Sigmoid colon (tissue), 7 donors: Measurements from ENCODE around the gene EIF3D. TPM values are rescaled to one million over a fixed set of nuclear protein-coding genes. Genes with fewer than 3 reads are reported as not detected.

Experiments used
- DNase-seq: peaks from one replicate; pipeline ENCODE4 v3.0.0-alpha.2; 2019
- H3K27ac ChIP-seq, 4 donors: fragments of 200-600 bp; sonication (generic); one replicate each; pipeline ENCODE4 v1.5.1; 2016 to 2019; ENCODE audit warnings: mild to moderate bottlenecking in 1 of 4
- H3K27me3 ChIP-seq, 3 donors: fragments of 200-600 bp; sonication (generic); one replicate each; pipeline ENCODE4 v1.5.1; 2019; ENCODE audit warnings: mild to moderate bottlenecking in 1 of 3
- H3K36me3 ChIP-seq, 4 donors: fragments of 200-600 bp; sonication (generic); one replicate each; pipeline ENCODE4 v1.5.1; 2016 to 2019
- H3K4me1 ChIP-seq, 4 donors: fragments of 200-600 bp; sonication (generic); one replicate each; pipeline ENCODE4 v1.5.1; 2017 to 2019
- H3K4me3 ChIP-seq, 4 donors: fragments of 200-600 bp; sonication (generic); one replicate each; pipeline ENCODE4 v1.5.1; 2017 to 2019; ENCODE audit warnings: mild to moderate bottlenecking in 2 of 4, moderate library complexity in 1 of 4
- H3K9me3 ChIP-seq, 4 donors: fragments of 200-600 bp in 3 of 4; sonication (generic) in 3 of 4; one replicate each; pipeline versions ENCODE4 v1.5.1 to v1.6.1; 2013 to 2019
- CTCF ChIP-seq, 4 experiments: fragments of 450-650 bp in 3 of 4; fragments of 200-600 bp in 1 of 4; IDR thresholded peaks; one replicate each; pipeline ENCODE4 v1.5.1; 2016 to 2019; ENCODE audit warnings: antibody characterized with exemption in 4 of 4, mild to moderate bottlenecking in 3 of 4, moderate library complexity in 2 of 4
- EP300 ChIP-seq, 4 donors: sonication (generic); formaldehyde crosslinking; IDR thresholded peaks; one replicate each; pipeline ENCODE4 v1.6.1; 2017; ENCODE audit warnings: antibody characterized with exemption in 4 of 4
- POLR2A ChIP-seq, 2 donors: fragments of 450-650 bp; IDR thresholded peaks; one replicate each; pipeline ENCODE4 v1.6.1; 2016; ENCODE audit warnings: antibody characterized with exemption in 2 of 2, mild to moderate bottlenecking in 2 of 2, moderate library complexity in 2 of 2
- POLR2AphosphoS5 ChIP-seq, 4 donors: sonication (generic); formaldehyde crosslinking; IDR thresholded peaks; one replicate each; pipeline ENCODE4 v1.6.1; 2017; ENCODE audit warnings: antibody characterized with exemption in 4 of 4
- WGBS, 2 donors: extraction: QIAGEN DNeasy Blood & Tissue Kit; methylation state at CpG; one replicate each; pipeline ENCODE4 v1.1.7; 2013; 5-methylcytosine and 5-hydroxymethylcytosine counted together
- intact Hi-C: fragments of 100-400 bp; cut with DNase I; formaldehyde crosslinking; loops from one replicate; pipeline ENCODE4 v1.15.1; 2023
- polyA plus RNA-seq, 3 donors: library from polyadenylated mRNA; stranded (reverse); fragments of 200-250 nt; gene quantifications; one replicate each; pipeline ENCODE4 v1.2.3, GENCODE V29; 2013
- total RNA-seq, 4 donors: library from RNA; depleted of rRNA; stranded (reverse); fragments of >200 nt; gene quantifications; one replicate each; pipeline ENCODE4 v1.1.0, GENCODE V29; 2016
- donor health status: healthy with polysubstance abuse.
- donor health status: Bipolar disorder and iron deficiency.
- donor health status: healthy.

EIF3D gene
- total and polyA plus RNA-seq, 7 donors: 130 to 376 (median 260) TPM

GRCh38 chr22:36467042-36467810 lies 61.7 kb downstream of the EIF3D start:
- peak; percentile 89 for DNase-seq
- TF ChIP-seq POLR2AphosphoS5 (IDR thresholded peaks at IDR 0.05) (peak in 3 of 4 donors; percentile 15 to 45 (median 33)), CTCF (IDR thresholded peaks at IDR 0.05) (no peak)
- Histone ChIP-seq H3K4me3 (no peak overlapping the region), H3K36me3 (no peaks in the 10 kb centered on the region), H3K4me1 (peaks cover 0 to 71% (median 67%) of the 10 kb centered on the region in 4 donors), H3K9me3 (no peaks in the 10 kb centered on the region), H3K27ac (peak overlapping the region; percentile 87 to 98 (median 94)), H3K27me3 (no peaks in the 10 kb centered on the region)
- WGBS, 2 donors: 61 to 63% methylated on average over 14 of the region's 14 CpGs
- intact Hi-C loops: loop anchor here (5.0 kb wide), 1 partner anchor 140 kb away; no protein-coding TSS in a partner anchor

GRCh38 chr22:36466258-36466657 lies 62.7 kb downstream of the EIF3D start:
- peak overlapping the region; percentile 87 to 98 (median 94) for H3K27ac ChIP-seq
- H3K4me1 ChIP-seq: peaks cover 0 to 81% (median 76%) of the 10 kb centered on the region in 4 donors
- no peaks in the 10 kb centered on the region for H3K27me3 ChIP-seq
- H3K4me3 ChIP-seq: no peak overlapping the region
- DNase-seq: no peak
- H3K9me3 ChIP-seq: no peaks in the 10 kb centered on the region
- intact Hi-C loops: loop anchor here (5.0 kb wide), 1 partner anchor 139 kb away; no protein-coding TSS in a partner anchor
- 78 to 82% methylated on average over 7 of the region's 7 CpGs for WGBS, 2 donors
- TF ChIP-seq CTCF (IDR thresholded peaks at IDR 0.05) (no peak), POLR2A (IDR thresholded peaks at IDR 0.05) (no peak), EP300 (IDR thresholded peaks at IDR 0.05) (no peak), POLR2AphosphoS5 (IDR thresholded peaks at IDR 0.05) (no peak)
- H3K36me3 ChIP-seq: no peaks in the 10 kb centered on the region

- peaks cover 0 to 80% (median 75%) of the 10 kb centered on the region in 4 donors for H3K4me1 ChIP-seq
- no peaks in the 10 kb centered on the region for H3K36me3 ChIP-seq
- intact Hi-C loops: loop anchor here (5.0 kb wide), 1 partner anchor 138 kb away; no protein-coding TSS in a partner anchor
- TF ChIP-seq EP300 (IDR thresholded peaks at IDR 0.05): peak in 2 of 4 donors; percentile 70 to 95
- no peak for TF ChIP-seq CTCF (IDR thresholded peaks at IDR 0.05)
- TF ChIP-seq POLR2AphosphoS5 (IDR thresholded peaks at IDR 0.05): peak; percentile 54 to 85 (median 62)
- no peak overlapping the region for H3K4me3 ChIP-seq
- H3K9me3 ChIP-seq: no peaks in the 10 kb centered on the region
- peak; percentile 92 for DNase-seq
- no peaks in the 10 kb centered on the region for H3K27me3 ChIP-seq
- peak overlapping the region; percentile 87 to 98 (median 94) for H3K27ac ChIP-seq
- WGBS, 2 donors: 18 to 61% methylated on average over 25 of the region's 25 CpGs
These were observed 63.5 kb downstream of the EIF3D start for GRCh38 chr22:36465232-36466021.

- WGBS, 2 donors: 72 to 84% methylated on average over 20 of the region's 20 CpGs
- Histone ChIP-seq H3K36me3 (no peaks in the 10 kb centered on the region), H3K9me3 (no peaks in the 10 kb centered on the region), H3K4me1 (peaks cover 0 to 74% (median 68%) of the 10 kb centered on the region in 4 donors), H3K27ac (peak overlapping the region; percentile 87 to 98 (median 94)), H3K27me3 (no peaks in the 10 kb centered on the region), H3K4me3 (no peak overlapping the region)
- TF ChIP-seq CTCF (IDR thresholded peaks at IDR 0.05): no peak
- no peak for TF ChIP-seq POLR2A (IDR thresholded peaks at IDR 0.05)
- TF ChIP-seq POLR2AphosphoS5 (IDR thresholded peaks at IDR 0.05): no peak
- TF ChIP-seq EP300 (IDR thresholded peaks at IDR 0.05): no peak
- intact Hi-C loops: loop anchor here (5.0 kb wide), 1 partner anchor 137 kb away; no protein-coding TSS in a partner anchor
- DNase-seq: peak; percentile 72
These were observed 64.2 kb downstream of the EIF3D start for GRCh38 chr22:36464715-36465231.
